GM18502 (cell line): ENCODE results near the gene ANKRD2.
"Not testable (repeated sequence)": the region's sequence is repeated elsewhere in the genome, so short reads cannot be mapped to it uniquely, and the experiment has no call there.

Source experiments
- ATAC-seq: cut with Tn5 transposase; IDR thresholded peaks from one replicate; pipeline ENCODE4 v1.9.1; 2021; ENCODE audit warnings: mild to moderate bottlenecking; ENCODE audit not compliant: unreplicated experiment, poor library complexity

ANKRD2 gene

GRCh38 chr10:97543025-97543546 lies 29.5 kb upstream of the ANKRD2 start:
- ATAC-seq, result no peak

- ATAC-seq, result no peak
Measured at GRCh38 chr10:97546456-97547270, 25.9 kb upstream of the ANKRD2 start.

- ATAC-seq, result no peak
Measured at GRCh38 chr10:97547271-97547600, 25.3 kb upstream of the ANKRD2 start.

GRCh38 chr10:97547962-97548361 lies 24.6 kb upstream of the ANKRD2 start:
- ATAC-seq, result no peak

GRCh38 chr10:97548828-97549455 lies 23.6 kb upstream of the ANKRD2 start:
- ATAC-seq, result no peak

GRCh38 chr10:97549587-97550322 lies 22.8 kb upstream of the ANKRD2 start:
- no peak for ATAC-seq

GRCh38 chr10:97550336-97551149 lies 22.0 kb upstream of the ANKRD2 start:
- ATAC-seq, result no peak

- no peak for ATAC-seq
Measured at GRCh38 chr10:97551271-97551670, 21.3 kb upstream of the ANKRD2 start.

GRCh38 chr10:97553575-97554031 lies 19.0 kb upstream of the ANKRD2 start:
- no peak for ATAC-seq

GRCh38 chr10:97554336-97554735 lies 18.2 kb upstream of the ANKRD2 start:
- not testable (repeated sequence) for ATAC-seq

GRCh38 chr10:97555541-97555940 lies 17.0 kb upstream of the ANKRD2 start:
- ATAC-seq, result not testable (repeated sequence)

GRCh38 chr10:97560731-97561381 lies 11.7 kb upstream of the ANKRD2 start:
- ATAC-seq, result not testable (repeated sequence)

GRCh38 chr10:97561386-97562077 lies 11.0 kb upstream of the ANKRD2 start:
- ATAC-seq, result not testable (repeated sequence)

- ATAC-seq, result not testable (repeated sequence)
Measured at GRCh38 chr10:97562329-97562728, 10.2 kb upstream of the ANKRD2 start.

GRCh38 chr10:97563337-97563736 lies 9.2 kb upstream of the ANKRD2 start:
- ATAC-seq, result no peak

GRCh38 chr10:97564776-97565175 lies 7.8 kb upstream of the ANKRD2 start:
- ATAC-seq, result no peak

- no peak for ATAC-seq
Measured at GRCh38 chr10:97566336-97566996, 6.1 kb upstream of the ANKRD2 start.

- no peak for ATAC-seq
Measured at GRCh38 chr10:97567891-97568290, 4.7 kb upstream of the ANKRD2 start.
